Stimulated activated CD4-positive, alpha-beta T cell treated with anti-CD3 and anti-CD28 coated beads, TNF-alpha, amount 100 ng/mL, for 1 hour (primary cell): ENCODE measurements around the gene COL15A1.

ENCODE experiments used
- DNase-seq, 3 donors: peaks; one replicate each; pipeline ENCODE4 v3.0.0-alpha.2; 2020; ENCODE audit warnings: low read depth in 3 of 3, low spot score in 1 of 3

COL15A1 gene

DNA sequence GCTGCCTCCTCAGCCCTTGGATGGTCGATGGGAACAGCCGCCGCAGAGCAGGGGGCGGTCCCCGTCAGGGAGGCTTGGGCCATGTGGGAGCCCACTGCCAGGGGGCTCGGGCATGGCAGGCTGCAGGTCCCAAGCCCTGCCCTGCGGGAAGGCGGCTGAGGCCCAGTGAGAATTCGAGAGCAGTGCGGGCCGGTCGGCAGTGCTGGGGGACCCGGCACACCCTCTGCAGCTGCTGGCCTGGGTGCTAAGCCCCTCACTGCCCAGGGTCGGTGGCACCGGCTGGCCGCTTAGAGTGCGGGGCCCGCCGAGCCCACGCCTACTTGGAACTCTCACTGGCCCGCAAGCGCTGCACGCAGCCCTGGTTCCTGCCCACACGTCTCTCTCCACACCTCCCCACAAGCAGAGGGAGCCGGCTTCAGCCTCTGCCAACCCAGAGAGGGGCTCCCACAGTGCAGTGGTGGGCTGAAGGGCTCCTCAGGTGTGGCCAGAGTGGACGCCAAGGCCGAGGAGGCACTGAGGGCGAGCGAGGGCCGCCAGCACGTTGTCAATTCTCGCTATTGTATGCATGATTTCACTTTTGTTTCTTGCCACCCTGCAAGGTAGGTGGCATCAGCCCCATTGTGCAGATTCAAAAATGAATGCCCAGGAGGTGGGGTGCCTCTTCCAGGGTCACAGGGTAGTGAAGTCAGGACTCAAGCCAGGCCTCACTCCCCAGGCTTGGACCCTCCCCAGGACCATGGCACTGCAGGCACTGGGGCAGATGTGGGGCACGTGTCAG lies 48.6 kb downstream of the COL15A1 start:
- no peak for DNase-seq

DNA sequence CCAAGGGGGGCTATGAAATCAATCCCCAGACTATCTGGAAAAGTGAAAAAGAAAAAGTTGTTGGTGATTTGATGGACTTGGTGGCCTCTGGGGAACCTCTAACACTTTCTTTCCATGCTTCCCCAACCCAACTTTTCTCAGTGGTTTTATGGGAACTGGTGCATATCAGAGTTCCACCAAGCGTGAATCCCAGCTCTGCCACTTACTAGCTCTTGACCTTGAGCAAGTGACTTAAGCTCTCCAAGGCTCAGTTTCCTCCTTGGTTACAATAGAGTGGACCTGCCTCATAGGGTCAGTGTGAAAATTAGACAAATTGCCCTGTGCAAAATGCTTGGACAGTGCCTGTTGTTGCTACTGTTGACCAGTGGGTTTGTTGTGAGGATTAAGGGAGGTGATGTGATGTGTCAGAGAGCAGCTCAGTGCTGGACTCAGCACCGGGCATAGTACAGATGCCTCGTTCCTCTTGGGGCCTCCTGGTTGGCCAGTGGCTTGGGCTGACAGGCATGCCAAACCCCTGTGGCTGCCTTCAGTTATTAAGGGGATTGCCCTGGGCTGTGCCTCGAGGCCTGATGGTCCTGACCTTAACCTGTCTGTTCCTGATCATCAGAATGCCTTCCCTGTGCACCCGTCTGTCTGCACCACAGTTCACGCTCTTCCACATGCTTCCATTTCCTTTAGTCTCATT lies 49.3 kb downstream of the COL15A1 start:
- no peak for DNase-seq

DNA sequence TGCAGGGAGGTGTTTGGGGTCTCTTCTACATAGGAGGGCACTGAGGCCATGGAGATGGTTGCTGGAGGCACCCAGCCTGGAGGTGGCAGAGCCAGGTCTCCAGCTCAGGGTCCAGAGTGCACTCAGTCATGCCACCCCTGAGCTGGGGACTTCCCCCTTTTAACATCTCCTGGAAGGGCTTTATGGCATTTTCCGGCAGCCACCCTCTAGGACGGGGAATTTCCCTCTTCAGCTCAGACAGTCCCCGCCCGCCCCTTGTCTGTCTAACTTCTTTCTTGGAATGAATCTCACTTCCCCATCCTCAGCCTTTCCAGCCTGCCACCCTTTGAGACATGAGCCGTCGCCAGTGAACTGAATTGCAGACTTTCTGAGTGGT lies 49.9 kb downstream of the COL15A1 start:
- no peak for DNase-seq

DNA sequence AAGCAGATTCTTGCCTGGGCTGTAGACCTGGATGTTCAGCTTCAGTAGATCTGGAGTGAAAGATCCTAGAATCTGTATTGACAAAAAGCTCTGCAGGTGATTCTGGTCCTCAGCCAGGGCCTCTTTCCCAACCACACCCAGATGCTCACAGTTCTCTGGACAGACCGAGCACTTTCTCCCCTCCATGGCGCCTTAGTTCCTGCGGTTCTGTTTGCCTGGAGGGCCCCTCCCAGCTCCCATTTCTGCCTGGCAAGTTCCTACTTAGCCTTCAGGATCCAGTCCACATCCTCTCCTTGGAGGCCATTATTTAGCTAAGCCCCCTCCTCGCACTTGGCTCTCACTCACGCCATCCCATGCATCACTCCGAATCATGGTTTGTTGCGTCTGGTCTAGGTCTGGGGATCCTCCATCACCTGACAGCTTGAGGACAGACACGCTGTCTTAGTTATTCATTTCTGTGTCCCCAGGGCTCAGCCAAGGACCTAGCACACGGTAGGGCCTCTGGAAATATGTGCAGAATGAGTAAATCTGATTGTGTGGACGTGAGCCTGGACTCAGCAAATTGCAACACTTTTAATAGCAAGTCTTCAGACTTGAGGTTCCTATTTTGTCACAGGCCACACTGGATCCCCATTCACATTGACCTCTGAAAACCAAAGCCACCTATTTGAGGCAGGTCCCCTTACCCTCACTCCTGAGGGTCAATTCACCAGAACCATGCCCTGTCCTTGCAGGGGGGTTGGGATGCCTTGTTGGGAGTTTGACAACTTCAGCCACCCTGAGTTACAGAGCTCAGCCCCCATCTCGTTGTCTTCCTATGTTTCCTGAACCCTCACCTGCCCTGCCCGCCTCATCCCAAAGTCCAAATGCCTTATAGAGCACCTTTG lies 50.7 kb downstream of the COL15A1 start:
- no peak for DNase-seq

DNA sequence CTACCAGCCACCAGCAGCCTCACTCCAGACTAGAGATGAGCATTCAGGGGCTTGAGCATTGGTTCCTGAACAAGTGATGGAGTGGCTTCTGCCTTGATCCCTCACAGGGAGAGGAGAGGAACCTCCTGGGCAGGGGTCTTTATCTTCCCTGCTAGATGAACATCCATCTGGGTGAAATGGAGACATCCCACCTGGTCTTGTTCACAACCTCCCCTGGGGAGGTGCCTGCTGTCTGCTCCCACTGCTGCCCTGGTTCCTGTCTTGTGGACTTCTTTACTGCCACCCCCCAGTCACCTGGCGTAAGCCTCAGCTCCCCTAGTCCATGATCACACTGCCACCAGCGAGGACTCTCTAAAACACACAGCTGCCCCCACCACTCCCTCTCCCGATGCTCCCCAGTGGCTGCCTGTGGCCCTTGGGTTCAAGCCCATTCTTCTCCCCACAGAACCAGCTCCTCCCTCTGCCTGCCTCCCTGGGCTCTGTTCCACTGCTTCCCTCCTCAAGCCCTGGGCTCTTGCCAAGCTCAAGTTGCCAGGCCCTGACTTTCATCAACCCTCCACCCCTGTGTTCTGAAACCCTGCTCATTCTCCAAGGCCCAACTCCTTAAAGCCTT lies 51.5 kb downstream of the COL15A1 start:
- DNase-seq, result no peak

DNA sequence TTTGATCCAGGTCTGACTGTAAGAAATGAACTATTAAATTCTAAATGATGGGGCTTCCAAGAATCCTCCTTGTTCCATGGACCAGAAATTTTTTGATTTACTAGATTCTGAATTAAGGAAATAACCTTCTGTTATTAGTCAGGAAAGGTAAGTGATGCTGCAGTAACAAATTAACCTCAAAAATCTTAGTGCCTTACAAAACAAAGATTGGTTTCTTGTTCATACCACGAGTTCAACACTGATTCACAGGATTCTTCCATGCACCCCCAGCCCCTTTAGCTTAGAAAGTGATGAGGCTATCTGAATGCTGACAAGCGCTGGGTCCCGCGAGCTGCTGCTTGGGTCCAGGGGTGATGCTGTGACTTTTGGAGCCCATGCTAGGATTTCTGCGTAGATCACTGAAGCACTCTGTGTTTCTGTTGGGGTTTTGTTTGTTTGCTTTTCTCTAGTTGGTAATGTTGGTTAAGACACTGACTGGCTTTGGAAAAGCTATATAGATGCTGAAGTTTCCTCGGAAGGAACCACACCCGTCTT lies 52.3 kb downstream of the COL15A1 start:
- no peak for DNase-seq

DNA sequence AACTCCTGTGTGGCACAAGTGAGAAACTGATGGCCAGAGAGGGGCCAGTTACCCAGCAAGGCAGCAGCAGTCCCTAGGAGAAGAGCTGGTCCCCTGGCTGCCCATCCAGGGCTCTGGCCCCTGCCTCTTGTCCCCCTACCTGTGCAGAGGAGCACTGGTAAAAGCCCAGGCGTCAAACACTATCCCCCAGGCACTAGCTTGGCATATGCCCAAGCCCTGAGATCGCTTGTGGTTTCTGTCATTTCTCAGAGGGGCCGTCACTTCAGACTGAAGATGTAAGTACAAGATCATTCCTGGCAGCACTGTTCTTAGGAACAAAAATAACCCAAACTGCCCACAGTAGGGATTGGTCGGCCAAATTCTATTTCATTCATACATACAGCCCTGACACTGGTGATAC lies 53.9 kb downstream of the COL15A1 start:
- no peak for DNase-seq

DNA sequence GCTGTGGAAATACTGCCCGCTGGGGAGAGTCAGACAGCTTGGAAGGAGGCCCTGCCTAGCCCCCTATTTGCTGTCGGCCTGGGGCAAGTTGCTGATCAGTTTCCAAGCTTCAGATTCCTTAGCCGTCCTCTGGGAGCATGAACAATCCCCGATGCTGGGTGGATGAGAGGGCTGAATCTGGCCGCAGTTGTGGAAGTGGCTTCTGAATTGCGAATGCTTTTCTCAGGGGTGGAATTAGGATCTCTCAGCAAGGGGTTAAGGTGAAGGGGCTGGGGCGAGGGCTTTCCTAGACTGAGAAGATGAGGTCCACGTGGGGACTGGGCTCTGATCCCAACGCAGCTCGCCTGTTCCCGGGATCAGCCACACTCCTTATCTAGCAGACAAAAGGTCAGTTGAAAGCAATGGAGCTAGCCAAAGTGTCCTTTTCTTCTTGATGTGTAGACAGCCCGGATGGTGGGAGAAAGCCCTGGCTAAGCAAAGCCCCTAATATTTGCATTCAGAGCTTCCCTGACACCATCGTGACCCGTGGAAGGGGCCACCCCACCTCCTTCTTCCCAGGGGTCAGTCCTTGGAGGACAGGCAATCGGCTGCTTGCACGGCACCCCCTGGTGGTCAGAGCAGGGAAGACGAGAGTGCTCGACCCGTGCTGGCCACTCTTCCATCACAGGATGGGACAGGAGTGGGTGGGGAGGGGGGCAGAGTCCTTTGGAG lies 54.9 kb downstream of the COL15A1 start:
- peak in 1 of 3 donors; percentile 48 for DNase-seq

DNA sequence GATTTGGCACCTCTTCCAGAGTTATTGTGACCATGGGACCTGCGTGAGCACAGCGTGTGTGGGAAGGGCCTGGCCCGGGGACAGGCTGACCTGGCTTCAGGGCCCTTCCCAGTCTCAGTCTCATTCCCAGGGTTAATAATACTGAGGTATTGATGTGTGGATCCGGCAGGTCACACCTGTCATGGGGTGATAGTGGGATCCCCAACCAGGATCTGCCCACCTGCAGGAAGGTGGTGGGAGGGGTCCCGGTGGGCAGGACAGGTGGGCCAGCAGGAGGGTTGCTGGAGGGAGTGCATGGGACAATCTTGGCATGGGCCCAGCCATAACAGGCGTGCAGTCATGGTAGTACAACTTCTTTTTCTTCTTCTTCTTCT lies 55.4 kb downstream of the COL15A1 start:
- no peak for DNase-seq

DNA sequence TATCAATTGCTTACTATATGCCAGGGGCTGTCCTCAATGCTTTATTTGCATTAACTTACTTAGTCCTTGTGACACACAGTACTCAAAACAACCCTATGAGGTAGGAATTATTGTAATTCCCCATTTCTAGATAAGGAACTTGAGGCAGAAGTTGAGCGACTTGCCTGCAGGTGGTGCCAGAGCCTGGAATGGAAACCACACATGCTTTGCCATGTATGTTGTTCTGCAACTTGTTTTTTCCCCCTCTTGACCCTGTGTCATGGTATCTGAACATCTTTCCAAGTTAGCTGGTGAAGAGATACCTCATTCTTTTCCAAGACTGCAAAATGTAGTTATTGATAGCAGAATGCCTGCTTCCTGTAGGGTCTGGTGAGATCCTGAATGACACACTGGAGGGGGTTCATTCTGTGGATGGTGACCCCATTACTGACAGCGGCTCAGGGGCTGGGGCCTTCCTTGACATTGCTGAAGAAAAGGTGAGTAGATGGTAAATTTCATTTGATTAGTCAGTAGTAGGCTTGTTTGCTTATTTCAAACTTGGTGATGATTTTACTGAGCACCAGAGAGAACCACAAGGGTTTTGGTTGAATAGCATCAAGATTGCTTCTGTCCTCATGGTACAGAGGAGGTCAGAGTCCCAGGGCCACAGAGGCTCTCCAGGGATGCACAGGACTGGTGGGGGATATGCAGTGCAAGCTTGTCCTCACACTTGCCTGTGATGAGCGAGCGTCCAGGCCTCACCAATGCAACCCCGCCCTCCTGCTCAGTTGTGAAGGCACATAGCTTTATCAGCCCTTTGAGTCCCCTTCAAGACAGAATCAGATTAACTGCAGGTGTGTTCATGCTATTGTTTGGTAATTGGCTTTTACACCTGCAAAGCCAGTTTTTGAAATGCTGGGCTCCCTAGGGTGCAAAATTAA lies 57.0 kb downstream of the COL15A1 start:
- DNase-seq, result peak; percentile 12 to 38 (median 29)

DNA sequence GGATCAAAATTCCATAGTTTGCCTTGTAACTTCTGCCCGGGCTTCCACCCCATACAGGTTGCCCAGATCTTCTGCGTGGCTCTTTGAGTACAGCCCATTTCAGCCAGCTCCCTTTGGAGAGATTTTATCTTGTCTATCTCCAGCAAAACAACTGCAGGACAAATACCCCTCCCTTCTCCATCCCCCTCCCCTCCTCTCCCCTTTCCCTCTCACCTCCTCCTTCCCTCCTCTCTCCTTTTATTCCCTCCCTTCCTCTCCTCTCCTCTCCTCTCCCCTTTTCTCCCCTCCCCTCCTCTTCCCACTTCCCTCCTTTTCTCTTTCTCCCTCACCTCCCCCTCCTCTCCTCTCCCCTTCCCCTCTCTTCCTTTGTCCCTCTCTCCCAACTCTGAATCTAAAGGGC lies 58.2 kb downstream of the COL15A1 start:
- no peak for DNase-seq

DNA sequence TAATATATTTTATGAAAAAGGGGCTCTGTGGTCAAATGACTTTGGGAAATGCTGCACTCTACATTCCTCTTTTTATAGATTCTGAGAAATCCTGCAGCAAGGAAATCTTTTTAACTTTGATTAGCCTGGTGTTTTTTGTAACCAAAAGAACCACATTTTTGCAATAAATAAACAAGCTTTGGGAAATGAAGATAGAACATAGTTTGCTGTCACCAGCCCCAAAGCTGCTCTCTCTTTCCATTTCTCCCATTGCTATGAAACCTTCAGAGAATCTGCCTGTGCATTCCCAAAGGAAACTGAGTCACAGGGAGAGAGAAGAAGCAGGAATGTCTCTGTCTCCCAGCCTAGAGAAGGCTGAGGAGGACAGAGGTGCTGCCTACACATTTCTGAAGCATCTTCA lies 59.0 kb downstream of the COL15A1 start:
- no peak for DNase-seq

DNA sequence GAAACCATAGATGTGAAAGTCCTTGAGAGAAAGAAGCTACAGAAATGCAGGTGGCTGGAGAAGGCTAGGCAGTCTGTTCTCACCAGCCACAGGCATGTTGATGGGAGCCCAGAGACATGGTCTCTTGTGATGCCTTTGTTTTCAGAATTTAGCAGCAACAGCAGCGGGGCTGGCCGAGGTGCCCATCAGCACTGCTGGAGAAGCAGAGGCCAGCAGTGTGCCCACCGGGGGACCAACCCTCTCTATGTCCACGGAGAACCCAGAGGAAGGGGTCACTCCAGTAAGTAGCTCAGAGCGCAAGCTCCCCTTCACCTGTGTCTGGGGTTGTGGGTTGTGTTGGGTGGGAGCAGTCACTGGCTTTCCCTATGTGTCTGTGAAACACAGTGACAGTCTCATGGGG lies 59.6 kb downstream of the COL15A1 start:
- DNase-seq, result no peak

DNA sequence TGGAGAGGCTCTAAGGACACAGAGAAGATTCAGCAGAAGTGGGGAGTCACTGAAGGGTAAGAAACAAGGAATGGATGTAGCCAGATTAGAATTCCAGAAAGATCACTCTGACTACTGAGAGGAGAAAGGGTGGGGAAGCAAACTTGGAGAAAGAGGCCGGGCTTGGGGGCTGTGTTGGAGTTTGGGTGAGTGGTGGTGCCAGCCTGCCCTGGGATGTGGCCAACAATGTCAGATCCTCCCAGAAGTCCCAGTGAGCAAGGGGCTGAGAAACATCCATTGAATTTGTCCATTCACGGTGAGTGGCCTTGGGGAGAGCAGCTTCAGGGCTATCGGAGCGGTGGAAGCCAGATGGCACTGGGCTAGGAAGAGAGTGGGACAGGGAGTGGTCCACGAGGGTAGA lies 60.4 kb downstream of the COL15A1 start:
- no peak for DNase-seq

DNA sequence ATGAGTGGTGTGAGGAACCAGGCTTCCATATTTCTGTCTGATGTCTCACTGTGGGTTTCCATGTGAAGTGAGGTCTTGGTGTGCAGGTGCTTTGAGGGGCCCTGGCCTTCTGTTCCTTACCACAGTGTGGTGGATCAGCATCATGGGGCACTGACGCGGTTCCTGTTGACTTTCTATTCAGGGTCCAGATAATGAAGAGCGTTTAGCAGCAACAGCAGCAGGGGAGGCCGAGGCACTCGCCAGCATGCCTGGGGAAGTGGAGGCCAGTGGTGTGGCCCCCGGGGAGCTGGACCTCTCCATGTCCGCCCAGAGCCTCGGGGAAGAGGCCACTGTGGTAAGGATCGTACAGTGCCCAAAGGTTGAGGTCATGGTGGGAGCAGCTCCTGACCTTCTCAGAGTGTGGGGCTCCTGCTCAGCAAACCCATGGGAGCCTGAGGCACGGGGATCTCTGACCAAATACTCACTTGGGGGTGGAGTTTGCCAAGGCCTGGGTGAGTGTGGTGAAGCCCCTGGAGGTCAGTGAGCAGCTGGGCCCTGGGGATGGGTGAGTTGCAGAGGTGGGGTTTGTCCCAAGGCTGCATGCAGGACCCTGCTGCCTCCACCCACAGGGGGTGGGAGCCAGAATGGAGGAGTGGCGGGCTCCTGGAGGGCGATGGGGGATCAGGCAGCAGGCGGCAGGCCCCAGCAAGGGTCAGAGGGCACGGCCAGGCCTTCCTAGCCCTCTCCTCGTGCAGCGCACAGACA lies 61.2 kb downstream of the COL15A1 start:
- no peak for DNase-seq

DNA sequence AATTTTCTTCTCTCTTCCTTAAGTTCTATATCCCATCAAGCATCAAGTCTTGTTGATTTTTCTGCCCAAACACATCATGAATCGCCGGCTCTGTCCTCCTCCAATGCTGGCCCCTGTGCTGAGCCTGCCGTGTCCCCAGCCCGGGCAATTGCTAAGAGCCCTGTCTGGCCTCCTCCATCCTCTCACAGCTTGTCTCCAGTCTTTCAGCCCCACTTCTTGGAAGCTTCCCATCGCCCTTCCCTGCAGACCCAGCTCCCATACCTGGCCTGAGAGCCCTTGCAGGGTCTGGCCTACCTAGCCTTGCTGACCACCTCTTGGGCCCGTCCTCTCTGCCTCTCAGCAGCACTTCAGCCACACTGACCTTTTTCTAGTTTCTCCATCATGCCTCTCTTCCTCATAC lies 61.9 kb downstream of the COL15A1 start:
- no peak for DNase-seq

DNA sequence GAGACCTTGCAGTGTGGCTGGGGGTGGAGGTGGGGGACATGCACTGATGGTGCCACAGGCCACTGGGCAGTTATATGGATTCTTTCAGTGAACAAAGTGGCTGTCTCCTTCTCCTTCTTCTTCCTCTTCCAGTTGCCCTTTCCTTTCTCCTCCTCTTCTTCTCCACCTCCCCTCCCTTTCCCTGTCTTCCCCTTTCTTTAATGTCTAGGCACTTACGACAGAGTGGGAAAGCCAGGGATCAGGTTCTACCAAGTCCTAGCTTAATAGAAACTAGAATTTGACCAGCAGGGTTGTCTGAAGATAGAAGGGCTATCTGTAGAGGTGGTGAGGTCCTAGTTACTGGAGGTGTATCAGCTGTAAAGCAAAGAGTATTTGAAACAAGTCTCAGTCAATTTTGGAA lies 62.8 kb downstream of the COL15A1 start:
- DNase-seq, result no peak

DNA sequence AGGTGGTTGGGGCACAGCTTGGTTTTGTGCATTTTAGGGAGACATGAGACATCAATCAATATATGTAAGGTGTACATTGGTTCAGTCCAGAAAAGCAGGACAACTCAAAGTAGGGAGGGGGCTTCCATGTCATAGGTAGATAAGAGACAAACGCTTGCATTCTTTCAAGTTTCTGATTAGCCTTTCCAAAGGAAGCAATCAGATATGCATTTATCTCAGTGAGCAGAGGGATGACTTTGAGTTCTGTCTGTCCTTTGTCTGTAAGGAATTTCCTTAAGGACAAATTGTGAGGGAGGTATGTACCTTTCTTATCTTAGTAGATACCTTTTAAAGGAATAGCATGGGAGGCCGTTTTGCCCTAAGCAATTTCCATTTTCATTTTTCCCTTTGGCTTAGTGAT lies 63.3 kb downstream of the COL15A1 start:
- no peak for DNase-seq

DNA sequence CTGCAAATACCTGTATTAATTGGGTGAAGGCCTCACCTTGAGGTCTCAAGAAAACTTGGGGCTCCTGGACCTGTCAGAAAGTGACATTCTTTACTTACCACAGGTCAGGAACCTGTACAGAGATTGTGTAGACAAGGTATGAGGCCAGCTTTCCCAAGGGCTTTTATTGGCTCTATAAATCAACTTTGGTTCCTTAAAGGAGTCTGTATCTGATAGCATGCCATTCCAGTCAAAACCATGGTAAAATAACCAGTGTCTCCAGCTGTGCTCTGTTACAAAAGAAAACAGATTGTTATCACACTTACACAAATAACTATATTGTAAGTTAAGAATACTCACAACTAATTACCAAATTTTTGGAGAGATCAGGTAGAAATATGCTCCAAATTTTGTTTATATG lies 64.5 kb downstream of the COL15A1 start:
- DNase-seq, result no peak
